GM19193 (cell line): Measurements from ENCODE around the gene KCNQ5.

Experiments
- POLR2A ChIP-seq: IDR thresholded peaks from 4 replicates; pipeline ENCODE4 v1.6.1; 2011; ENCODE audit not compliant: insufficient read depth, insufficient read length; ENCODE audit errors: extremely low read depth

The KCNQ5 gene

DNA sequence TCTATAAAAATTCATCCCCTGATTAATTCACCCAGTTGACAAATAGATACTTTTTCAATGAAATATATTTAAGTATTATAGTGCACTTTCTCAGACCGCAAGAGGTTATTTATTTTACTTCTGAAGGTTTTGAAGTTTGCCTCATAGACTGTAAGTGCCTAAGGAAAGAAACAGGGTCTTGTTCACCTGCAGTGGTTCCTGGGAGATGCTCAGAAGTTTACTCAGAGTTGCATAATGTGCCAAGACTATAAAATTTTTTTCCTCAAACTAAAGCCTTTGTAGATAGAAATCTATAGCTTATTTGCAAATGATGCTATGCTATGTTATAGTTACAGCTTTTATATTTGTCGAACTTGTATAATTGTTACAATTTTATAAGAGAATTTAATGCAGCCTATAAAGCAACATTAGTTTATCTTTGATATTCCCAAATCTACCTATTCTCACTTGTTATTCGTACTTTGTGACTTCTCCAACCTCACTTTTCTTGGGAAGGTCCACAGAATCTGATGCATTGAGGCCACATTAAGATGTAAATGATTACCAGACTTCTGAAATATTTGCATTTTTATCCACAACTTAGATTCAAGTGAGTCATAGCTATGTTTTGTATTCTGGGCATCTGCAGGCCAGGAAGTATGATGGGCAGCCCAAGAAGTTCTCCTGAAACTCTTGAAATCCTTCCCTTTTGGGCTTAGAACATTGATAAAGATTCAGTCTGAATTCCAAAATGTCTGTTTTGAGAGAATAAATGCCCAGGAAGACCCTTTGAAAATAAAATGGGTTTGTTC lies 35.7 kb downstream of the KCNQ5 start:
- no peak for TF ChIP-seq POLR2A

DNA sequence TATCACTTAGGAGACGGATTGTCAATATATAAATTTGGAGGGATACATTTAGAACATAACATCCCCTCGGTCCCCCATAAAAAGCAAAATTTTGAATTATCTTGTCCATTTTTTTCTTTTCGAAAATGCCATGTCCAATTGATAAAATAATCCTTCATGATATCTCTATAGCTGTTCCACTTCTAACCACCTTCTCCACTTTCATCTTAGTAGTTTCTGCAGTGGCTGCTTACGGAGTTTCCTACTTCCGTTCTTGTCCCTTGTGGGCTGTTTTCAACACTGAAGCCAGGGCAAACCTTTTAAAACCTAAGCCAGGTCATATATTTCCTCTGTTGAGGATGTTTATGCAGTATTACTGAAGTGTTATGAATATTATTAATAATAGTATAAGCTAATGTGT lies 37.9 kb downstream of the KCNQ5 start:
- no peak for TF ChIP-seq POLR2A

DNA sequence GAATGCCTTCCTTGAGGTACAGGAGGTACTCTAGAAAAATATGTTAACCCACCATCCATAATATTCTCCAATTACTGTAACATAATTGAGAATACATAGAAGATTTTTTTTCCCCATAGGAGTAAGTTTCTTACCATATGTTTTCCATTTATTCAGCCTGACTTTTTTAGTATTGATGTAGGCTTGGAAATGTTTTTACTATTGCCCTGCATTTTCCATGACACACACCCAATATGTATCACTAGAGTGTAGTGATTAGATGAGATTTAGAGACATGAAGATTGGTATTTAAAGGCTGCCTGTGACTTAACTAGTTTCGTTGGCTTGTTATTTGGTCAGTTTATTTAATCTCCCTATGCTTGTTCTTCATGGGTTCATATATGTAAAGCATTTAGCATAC lies 39.5 kb downstream of the KCNQ5 start:
- no peak for TF ChIP-seq POLR2A

DNA sequence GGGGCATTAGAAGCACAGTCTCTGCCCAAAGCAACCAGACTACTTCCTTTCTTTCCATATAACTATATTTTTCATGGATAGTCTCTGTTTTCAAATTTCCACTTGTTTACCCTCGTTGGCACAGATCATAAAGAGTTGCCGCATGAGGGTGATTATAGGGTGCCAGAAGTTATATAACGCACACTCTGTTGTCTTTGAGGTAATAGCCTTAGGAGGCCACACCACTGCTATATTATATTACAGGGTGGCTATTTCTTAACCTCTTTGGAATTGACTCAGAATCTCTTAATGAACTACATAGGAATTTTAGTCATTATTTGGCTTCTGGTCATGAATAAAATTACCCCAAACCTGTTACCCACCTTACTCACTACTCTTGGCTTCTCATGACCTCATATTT lies 43.7 kb downstream of the KCNQ5 start:
- no peak for TF ChIP-seq POLR2A

DNA sequence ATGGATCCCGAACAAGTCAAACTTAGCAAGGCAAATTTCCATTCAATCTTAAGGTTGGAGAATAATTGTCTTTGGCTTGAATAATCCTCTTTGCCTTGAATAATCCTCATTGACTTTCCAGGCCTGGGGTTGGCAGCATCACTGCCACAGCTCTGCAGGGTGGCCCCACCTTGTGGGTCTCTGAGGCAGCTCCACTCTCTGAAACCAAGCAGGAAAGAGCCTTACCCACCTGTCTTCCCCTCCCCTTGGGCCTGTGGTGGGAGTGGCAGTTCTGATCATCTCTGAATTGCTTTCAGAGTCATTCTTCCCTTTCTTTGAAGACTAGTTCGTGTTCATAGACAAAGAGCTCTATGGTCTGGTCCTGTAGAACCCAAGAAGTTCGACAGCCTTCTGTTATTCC lies 47.5 kb downstream of the KCNQ5 start:
- TF ChIP-seq POLR2A = no peak

DNA sequence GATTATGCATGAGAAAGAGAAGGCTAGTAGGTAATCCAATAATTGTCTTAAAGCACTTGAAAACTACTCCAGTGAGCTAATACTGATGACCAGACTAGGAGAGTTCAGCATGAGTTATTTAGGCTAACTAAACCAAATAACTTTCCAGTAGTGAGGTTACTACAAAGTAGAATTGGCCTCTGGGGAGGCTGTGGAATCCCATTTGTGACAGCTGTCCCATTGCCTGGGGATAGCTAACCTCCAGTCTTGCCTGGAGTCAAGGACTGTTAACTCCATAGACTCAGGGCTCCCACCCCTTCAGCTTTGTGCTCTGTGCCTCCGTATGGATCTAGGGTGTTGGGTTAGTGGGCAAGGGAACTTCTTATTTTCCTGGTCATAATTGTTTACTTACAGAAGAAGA lies 51.0 kb downstream of the KCNQ5 start:
- no peak for TF ChIP-seq POLR2A

DNA sequence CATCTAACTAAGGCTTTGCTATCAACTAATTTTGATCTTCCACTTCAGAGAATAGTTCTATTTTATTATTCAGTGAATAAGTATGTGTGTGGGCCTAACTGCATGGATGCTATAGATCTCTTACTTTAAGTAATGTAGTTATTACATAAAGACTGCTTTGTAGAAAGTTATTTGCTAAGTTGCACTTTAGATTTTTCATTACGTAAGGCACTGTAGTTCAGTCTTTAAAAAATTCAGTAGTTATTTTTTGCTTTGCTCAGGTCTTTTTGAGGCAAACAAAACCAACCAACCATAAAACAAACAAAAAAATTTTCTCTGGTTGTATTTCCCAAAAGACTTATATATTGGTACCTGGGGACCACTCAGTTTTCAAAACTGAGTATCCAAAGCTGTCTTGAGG lies 53.0 kb downstream of the KCNQ5 start:
- no peak for TF ChIP-seq POLR2A

DNA sequence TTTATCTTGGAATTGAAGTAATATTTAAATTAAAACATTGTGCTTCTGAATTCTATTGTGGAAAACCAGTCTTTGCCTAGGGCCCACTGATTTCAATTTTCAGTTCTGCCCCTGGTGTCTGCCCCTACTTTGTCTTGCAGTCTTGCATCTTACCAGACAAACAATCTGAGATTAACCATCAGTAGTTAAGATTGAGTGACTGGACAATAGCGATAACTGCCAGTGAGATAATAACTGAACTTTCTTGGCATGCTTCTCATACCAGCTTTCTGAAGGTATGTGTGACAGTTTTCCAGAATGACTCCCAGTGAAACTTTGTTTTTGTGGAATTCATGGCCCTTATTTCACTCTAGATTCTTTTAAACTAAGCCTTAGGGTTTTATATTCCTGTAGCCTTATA lies 53.5 kb downstream of the KCNQ5 start:
- TF ChIP-seq POLR2A = no peak

DNA sequence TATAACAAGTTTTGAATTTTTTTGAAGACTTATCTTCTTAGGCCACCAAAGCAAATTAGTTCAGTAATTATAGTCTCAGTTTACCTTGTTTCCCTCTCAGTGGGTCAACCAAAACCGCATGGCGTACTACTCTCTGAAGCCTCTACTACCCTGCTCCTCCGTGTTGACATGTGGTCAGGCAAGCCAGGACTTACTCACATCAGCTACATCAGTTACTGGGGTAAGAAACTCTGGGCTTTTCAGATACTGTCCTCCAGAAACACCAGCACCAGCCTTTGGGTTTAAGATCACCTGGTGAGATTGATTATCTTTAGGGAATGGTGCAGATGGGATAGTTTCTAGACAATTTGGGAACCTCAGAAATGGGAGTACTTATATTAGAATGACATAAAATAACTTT lies 55.1 kb downstream of the KCNQ5 start:
- no peak for TF ChIP-seq POLR2A

DNA sequence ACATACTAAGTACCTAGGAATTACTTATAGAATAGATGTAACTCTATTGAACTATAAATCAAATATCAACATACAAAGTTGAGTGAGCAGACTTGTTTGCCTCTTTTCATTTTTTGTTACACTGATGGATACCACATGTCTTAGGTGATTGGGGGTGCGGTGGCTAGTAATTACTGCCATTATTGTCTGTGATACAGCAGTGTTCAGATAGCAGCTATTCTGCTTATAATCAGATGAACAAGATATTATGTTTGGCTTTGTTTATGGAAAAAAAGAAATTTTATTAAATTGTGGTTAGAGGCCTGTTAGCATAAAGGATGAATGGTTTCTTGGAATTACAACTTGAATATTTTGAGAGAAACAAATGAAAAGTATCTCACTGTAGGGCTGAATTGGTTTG lies 55.9 kb downstream of the KCNQ5 start:
- no peak for TF ChIP-seq POLR2A

DNA sequence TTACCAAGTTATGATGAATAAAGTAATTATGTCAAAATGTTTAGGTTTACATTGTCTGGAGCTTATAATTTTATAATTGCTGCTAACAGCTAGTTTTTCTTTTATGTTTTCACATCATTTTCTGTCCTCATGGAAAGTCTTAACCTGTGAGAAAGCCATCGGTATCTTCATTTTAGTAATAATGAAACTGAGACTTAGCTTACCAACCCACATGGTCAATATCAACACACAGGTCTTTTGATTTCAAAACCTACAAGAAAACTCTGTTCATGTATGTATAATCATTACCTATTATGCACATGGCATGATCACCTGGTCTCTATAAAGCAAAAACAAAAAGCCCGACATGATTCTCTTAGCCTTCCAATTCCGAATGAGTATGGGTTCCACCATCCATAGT lies 61.9 kb downstream of the KCNQ5 start:
- no peak for TF ChIP-seq POLR2A

DNA sequence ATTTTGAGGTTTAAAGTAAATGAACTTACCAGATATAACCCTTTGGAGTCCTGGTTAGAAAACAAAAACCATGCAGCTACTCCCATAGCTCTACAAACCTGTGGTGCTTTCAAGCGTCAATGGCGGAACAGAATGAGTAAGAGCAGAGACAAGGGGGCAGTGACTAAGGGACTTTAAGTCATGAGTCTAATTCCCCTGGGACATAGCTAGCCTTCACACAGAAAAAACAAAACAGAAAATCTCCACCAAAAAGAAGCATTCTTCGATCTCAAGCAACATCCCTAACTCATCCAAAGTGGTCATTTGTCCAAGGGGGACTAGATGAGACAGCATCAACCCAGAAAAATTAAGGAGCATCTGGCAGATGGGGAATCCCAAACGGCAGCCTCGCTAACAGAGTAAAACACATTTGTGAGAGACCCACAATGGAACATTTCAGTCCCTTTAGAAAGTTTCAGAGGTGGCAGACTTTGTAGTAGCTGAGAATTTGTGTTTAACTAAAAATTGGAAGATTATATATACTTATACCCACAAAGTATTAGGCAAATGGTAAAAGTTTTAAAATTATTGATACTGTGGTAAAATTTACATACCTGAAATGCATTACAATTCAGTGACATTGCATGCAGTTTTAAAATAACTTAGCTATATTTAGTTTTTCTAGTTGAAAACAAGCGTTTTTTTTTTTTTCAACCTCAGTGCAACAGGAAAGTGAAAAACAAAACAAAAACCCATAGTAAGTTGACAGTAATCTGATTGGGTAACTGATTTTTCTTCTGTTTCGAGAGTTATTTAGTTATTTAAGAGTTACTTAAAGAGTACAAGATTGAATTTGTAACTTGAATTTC lies 67.5 kb downstream of the KCNQ5 start:
- TF ChIP-seq POLR2A = no peak

DNA sequence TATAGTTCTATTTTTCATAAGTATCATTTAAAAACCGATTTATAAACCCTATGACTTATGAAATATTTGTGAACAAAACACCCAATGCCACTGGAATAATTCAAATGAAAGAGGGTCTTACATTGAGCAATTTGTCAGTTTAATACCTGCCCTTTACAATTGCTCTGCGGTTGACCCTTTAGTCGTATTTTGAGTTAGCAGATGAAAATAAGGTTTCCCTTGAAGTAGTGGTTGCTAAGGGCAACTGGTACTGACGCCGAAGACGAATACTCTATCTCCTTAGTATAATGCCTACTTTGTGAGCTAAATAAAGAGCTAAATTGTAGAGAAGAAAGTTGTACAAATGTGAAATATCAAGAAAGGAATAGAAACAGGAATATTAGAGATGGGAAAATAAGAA lies 69.4 kb downstream of the KCNQ5 start:
- no peak for TF ChIP-seq POLR2A

DNA sequence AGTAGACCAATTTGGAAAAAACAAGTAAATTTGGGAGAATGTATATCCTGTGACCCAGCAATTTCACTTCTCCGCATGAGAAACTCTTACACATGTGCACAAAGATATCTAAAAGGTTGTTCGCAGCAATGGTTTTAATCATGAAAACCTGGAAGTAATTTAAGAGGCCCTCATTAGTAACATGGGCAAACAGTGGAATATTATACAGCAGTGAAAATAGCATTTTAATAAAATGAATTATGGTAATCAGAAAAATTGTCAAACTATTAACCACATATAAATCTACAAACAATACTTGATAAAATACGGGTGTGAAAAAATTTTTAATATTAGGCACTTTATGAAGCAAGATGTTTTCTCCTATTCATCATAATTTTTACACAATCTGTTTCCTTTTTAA lies 74.2 kb downstream of the KCNQ5 start:
- no peak for TF ChIP-seq POLR2A

DNA sequence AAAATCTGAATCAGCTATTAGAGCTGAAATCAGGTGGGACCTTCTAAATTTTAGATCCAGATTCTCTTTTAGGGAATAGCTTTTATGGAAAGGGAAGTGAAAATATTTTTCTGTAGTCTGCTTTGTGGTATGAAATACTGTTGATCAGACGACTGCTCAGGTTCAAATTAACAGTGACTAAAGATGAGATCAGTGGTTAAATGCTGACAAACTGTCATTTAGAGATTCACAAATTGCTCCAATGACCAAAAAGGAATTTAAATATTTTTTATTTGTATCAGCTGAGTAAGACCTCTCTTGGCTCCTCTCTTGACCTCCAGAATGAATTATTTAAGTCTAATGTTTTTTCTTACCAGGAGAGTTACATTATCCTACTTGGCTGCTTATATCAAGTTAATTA lies 77.3 kb downstream of the KCNQ5 start:
- no peak for TF ChIP-seq POLR2A

DNA sequence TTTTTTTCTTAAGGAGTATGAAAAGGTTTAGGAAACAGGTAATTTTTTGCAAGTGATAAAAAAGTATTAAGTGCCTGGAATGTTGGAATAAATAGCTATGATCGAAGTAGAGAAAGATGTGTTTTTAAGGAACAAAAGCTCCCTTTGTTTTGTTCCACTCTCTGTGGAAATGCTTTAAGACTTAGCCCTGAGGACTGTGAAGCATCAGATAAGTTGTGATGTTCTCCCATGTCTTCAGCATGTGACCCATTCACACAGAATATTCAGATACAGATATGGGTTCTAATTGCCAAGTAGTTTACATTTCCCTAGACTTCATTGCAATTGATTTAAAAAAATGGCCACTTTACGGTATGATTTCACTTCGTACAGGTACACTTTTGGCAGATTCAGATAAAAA lies 80.6 kb downstream of the KCNQ5 start:
- no peak for TF ChIP-seq POLR2A

DNA sequence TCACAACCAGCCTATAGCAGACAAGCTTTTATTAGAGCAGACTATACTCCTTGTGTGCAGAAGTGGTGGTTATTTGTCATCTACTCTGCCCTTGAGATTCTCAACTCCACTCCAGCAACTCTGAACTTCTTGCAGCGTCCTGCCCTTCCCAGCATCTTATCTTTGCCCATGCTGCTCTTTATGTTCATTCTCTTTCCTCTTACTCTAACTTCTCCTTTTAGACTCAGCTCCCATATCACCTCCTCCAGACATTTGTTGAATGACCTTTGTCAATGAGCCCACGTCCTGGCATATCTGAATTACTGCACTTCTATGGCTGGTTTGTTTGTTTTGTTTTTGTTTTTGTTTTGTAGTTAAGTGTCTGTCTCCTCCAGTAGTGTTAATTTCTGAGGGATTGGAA lies 81.2 kb downstream of the KCNQ5 start:
- no peak for TF ChIP-seq POLR2A

DNA sequence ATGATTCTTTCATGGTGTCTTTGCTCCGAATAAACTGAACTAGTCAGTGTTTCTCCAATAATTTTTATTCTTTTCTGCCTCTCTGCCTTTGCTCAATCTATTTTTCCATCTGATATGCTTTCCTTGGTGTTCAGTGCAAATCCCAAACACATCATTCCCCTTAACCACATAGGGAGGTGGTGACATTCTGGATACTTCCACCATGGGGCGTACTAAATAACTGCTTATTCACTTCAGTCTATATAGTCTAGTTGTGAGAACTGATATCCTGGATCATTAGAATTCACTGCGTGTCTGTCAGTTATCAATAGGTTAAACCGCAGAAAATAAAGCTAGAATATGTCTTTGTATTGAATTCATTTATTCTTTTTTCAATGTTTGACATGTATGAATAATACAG lies 83.1 kb downstream of the KCNQ5 start:
- no peak for TF ChIP-seq POLR2A
